GM23248 (cell line): ENCODE data around the gene C11orf97.

ENCODE experiments used
- EZH2 ChIP-seq: fragments of 200-600 bp; sonication (generic); IDR thresholded peaks from 2 replicates; pipeline ENCODE4 v1.6.1; 2018; ENCODE audit warnings: antibody characterized with exemption, mild to moderate bottlenecking; ENCODE audit not compliant: insufficient read depth, poor library complexity, severe bottlenecking
- EZH2phosphoT487 ChIP-seq: fragments of 200-600 bp; sonication (generic); IDR thresholded peaks from 2 replicates; pipeline ENCODE4 v1.6.1; 2018; ENCODE audit warnings: antibody characterized with exemption, moderate library complexity, mild to moderate bottlenecking, low read depth; ENCODE audit not compliant: insufficient read depth

DNA sequence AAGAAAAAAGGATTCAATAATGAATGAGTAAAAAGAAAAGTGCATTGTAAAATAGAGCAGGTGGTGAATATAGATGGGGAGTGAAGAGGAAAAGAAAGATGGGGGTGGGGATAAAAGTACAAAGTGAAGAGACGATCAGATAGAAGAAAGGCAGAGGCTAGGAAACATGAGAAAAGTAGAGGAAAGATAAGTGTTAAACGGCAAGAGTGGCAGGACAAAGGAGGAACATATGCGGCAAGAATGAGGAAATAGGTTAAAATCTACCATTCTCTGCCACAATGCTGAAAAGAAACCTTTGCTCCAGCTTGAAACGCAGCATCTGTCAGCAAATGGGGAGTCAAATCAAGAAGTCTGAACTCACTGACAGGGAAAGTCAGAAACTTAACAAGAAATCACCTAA is 38.3 kb downstream of the C11orf97 start:
- TF ChIP-seq EZH2 (no peak), EZH2phosphoT487 (no peak)
